BLaER1 (cell line): ENCODE data around the gene STX5.
"Not testable (repeated sequence)": the region's sequence is repeated elsewhere in the genome, so short reads cannot be mapped to it uniquely, and the experiment has no call there.

Experiments
- H3K27ac ChIP-seq: shearing (Covaris generic); formaldehyde crosslinking; 2 replicates; pipeline ENCODE4 v1.8.1; 2022
- H3K27me3 ChIP-seq: shearing (Covaris generic); formaldehyde crosslinking; 2 replicates; pipeline ENCODE4 v1.8.1; 2022
- H3K36me3 ChIP-seq: shearing (Covaris generic); formaldehyde crosslinking; 2 replicates; pipeline ENCODE4 v1.8.1; 2022
- H3K4me1 ChIP-seq: shearing (Covaris generic); formaldehyde crosslinking; 2 replicates; pipeline ENCODE4 v1.8.1; 2022
- H3K4me2 ChIP-seq: shearing (Covaris generic); formaldehyde crosslinking; 2 replicates; pipeline ENCODE4 v1.8.1; 2022
- H3K4me3 ChIP-seq: shearing (Covaris generic); formaldehyde crosslinking; 2 replicates; pipeline ENCODE4 v1.8.1; 2022
- H3K9ac ChIP-seq: shearing (Covaris generic); formaldehyde crosslinking; 2 replicates; pipeline ENCODE4 v1.8.1; 2022
- H3K9me3 ChIP-seq: shearing (Covaris generic); formaldehyde crosslinking; 2 replicates; pipeline ENCODE4 v1.8.1; 2022
- H4K20me1 ChIP-seq: shearing (Covaris generic); formaldehyde crosslinking; 2 replicates; pipeline ENCODE4 v1.8.1; 2022
- Cebpa-rat ChIP-seq: shearing (Covaris generic); IDR thresholded peaks from 2 replicates; pipeline ENCODE4 v1.8.1; 2022

The STX5 gene

GRCh38 chr11:62770778-62771143, 61.1 kb downstream of the STX5 start:
- H3K27me3 ChIP-seq = no peaks in the 10 kb centered on the region
- no peak for TF ChIP-seq Cebpa-rat
- peaks cover 35% of the 10 kb centered on the region for H3K4me1 ChIP-seq
- H3K36me3 ChIP-seq = peaks cover 41% of the 10 kb centered on the region
- peak overlapping the region; percentile 80 for H3K9ac ChIP-seq
- H4K20me1 ChIP-seq = no peaks in the 10 kb centered on the region
- peak overlapping the region; percentile 78 for H3K27ac ChIP-seq
- H3K4me3 ChIP-seq = peak overlapping the region; percentile 74
- peak overlapping the region; percentile 99 for H3K4me2 ChIP-seq
- H3K9me3 ChIP-seq = no peaks in the 10 kb centered on the region

DNA sequence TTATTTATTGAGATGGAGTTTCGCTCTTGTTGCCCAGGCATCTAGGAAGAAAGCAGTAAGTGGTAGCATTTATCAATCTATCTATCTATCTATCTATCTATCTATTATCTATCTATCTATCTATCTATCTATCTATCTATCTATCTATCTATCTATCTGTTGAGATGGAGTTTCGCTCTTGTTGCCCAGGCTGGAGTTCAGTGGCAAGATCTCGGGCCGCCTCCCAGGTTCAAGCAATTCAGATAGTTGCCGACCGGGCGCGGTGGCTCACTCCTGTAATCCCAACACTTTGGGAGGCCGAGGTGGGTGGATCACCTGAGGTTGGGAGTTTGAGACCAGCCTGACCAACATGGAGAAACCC, 71.0 kb downstream of the STX5 start:
- peaks cover 20% of the 10 kb centered on the region for H3K4me1 ChIP-seq
- H3K27ac ChIP-seq = 0 out of 2 replicates have a peak overlapping the region, but pooled peaks have one; percentile 30
- H3K4me3 ChIP-seq = peak overlapping the region; percentile 80
- not testable (repeated sequence) for H3K27me3 ChIP-seq, H4K20me1 ChIP-seq, H3K9me3 ChIP-seq
- peaks cover 24% of the 10 kb centered on the region for H3K36me3 ChIP-seq
- H3K9ac ChIP-seq = peak overlapping the region; percentile 48; the same call in 1 of the 2 replicates
- H3K4me2 ChIP-seq = peak overlapping the region; percentile 61

GRCh38 chr11:62757846-62758788, 73.7 kb downstream of the STX5 start:
- H3K4me1 ChIP-seq = peaks cover 30% of the 10 kb centered on the region
- no peak overlapping the region for H3K4me2 ChIP-seq
- H3K36me3 ChIP-seq = peaks cover 2% of the 10 kb centered on the region; the same call in 1 of the 2 replicates
- no peak overlapping the region for H3K27ac ChIP-seq
- no peak overlapping the region for H3K9ac ChIP-seq
- peaks cover 4% of the 10 kb centered on the region; the same call in 1 of the 2 replicates for H4K20me1 ChIP-seq
- H3K4me3 ChIP-seq = no peak overlapping the region
- TF ChIP-seq Cebpa-rat = no peak
- H3K9me3 ChIP-seq = no peaks in the 10 kb centered on the region
- no peaks in the 10 kb centered on the region for H3K27me3 ChIP-seq
